Esophagus squamous epithelium (tissue), 5 donors: ENCODE measurements around the gene OR2AE1. TPM values are rescaled to one million over a fixed set of nuclear protein-coding genes. Genes with fewer than 3 reads are reported as not detected.

Source experiments
- DNase-seq: peaks from one replicate; lab custom pipeline; 2025; lab: John Stamatoyannopoulos, UW
- H3K27ac ChIP-seq, 4 donors: fragments of 200-600 bp; sonication (generic); one replicate each; pipeline ENCODE4 v1.5.1; 2016 to 2019; ENCODE audit warnings: mild to moderate bottlenecking in 1 of 4
- H3K27me3 ChIP-seq, 4 donors: fragments of 200-600 bp; sonication (generic); 1 replicate in 3 of 4; 2 replicates in 1 of 4; pipeline versions ENCODE4 v1.5.1 to v1.6.0; 2017 to 2021; ENCODE audit warnings: antibody characterized with exemption in 1 of 4
- H3K36me3 ChIP-seq, 3 donors: fragments of 200-600 bp; sonication (generic); one replicate each; pipeline ENCODE4 v1.5.1; 2016 to 2019
- H3K4me1 ChIP-seq, 3 donors: fragments of 200-600 bp; sonication (generic); one replicate each; pipeline ENCODE4 v1.5.1; 2017 to 2019
- H3K4me3 ChIP-seq, 4 donors: fragments of 200-600 bp; sonication (generic); 1 replicate in 3 of 4; 2 replicates in 1 of 4; pipeline ENCODE4 v1.5.1; 2016 to 2019; ENCODE audit warnings: mild to moderate bottlenecking in 2 of 4, moderate library complexity in 1 of 4
- H3K9me3 ChIP-seq, 3 donors: fragments of 200-600 bp; sonication (generic); one replicate each; pipeline ENCODE4 v1.5.1; 2016 to 2019
- CTCF ChIP-seq, 6 experiments: fragments of 450-650 bp in 4 of 6; fragments of 200-600 bp in 2 of 6; sonication (generic) in 2 of 6; IDR thresholded peaks; one replicate each; pipeline ENCODE4 v1.5.1; 2016 to 2019; ENCODE audit warnings: antibody characterized with exemption in 6 of 6, mild to moderate bottlenecking in 4 of 6, moderate library complexity in 4 of 6
- POLR2A ChIP-seq, 4 donors: fragments of 450-650 bp; IDR thresholded peaks; one replicate each; pipeline ENCODE4 v1.6.1; 2017; ENCODE audit warnings: antibody characterized with exemption in 4 of 4, mild to moderate bottlenecking in 4 of 4, moderate library complexity in 3 of 4
- WGBS, 2 donors: methylation state at CpG; one replicate each; pipeline ENCODE4 v1.1.5; 2018; 5-methylcytosine and 5-hydroxymethylcytosine counted together
- intact Hi-C: fragments of 100-400 bp; cut with DNase I; formaldehyde crosslinking; loops from one replicate; pipeline ENCODE4 v1.15.0; 2022
- small RNA-seq, 4 donors: library from RNA; depleted of rRNA; stranded (forward); fragments of <200 nt; gene quantifications; one replicate each; pipeline ENCODE3, GENCODE V24; 2016
- total RNA-seq, 4 donors: library from RNA; depleted of rRNA; stranded (reverse); fragments of >200 nt; gene quantifications; one replicate each; pipeline ENCODE4 v1.1.0, GENCODE V29; 2016
- donor health status: DM: yes; HTN: yes; CAD: no.

OR2AE1 gene
- total RNA-seq, 4 donors from 2014 or later = 0.30 to 0.57 TPM; not detected in 2

GRCh38 chr7:99828811-99829210, 48.0 kb downstream of the OR2AE1 start:
- peak overlapping the region in 1 of 4 donors; percentile 17 for H3K27ac ChIP-seq
- no peaks in the 10 kb centered on the region for H3K36me3 ChIP-seq
- H3K4me3 ChIP-seq = no peak overlapping the region
- no peaks in the 10 kb centered on the region for H3K9me3 ChIP-seq
- DNase-seq = no peak
- intact Hi-C loops = no loop called here
- peaks cover 0 to 7% (median 0%) of the 10 kb centered on the region in 3 donors for H3K4me1 ChIP-seq
- peaks cover 0 to 6% (median 0%) of the 10 kb centered on the region in 4 donors for H3K27me3 ChIP-seq
- TF ChIP-seq POLR2A (IDR thresholded peaks at IDR 0.05) (no peak), CTCF (IDR thresholded peaks at IDR 0.05) (no peak)

DNA sequence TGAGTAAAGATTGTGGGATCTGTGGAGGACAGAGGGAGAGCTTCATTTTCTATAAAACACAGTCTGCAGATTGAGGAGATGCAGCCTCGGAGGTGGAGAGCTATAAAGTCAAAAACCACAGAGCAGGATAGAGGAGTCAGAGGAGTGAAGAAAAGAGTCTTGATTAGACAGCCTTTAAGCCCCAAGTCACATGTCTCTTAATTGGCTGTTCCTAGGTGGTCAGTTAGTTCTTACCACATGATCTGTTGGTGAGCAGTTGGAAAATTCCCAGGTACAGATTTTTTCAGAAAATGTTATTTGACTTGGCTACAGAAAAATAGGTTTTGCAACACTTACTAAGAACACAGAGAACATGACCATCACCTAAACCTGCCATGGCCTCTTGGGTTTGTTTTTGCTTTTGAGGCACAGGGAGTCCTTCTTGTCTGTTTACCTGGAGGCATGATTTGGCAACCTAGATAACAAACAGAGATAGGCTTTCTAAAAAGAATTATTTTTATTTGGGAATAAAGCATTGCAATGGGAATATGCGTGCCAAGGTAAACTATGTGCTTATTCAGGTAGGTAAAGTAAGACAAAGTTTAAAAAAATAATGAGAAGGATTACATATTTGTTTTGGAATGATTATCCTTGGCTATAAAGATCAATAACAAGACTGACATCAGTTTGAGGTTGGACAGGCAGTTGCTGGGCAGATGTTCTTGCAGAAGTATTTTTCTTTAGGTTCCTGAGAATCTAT, 49.6 kb downstream of the OR2AE1 start:
- TF ChIP-seq POLR2A (IDR thresholded peaks at IDR 0.05) (no peak), CTCF (IDR thresholded peaks at IDR 0.05) (no peak)
- Histone ChIP-seq H3K27me3 (peaks cover 0 to 6% (median 0%) of the 10 kb centered on the region in 4 donors), H3K36me3 (no peaks in the 10 kb centered on the region), H3K9me3 (no peaks in the 10 kb centered on the region), H3K4me3 (no peak overlapping the region), H3K4me1 (peaks cover 0 to 7% (median 0%) of the 10 kb centered on the region in 3 donors), H3K27ac (no peak overlapping the region)
- DNase-seq = no peak
- intact Hi-C loops = no loop called here
- WGBS, 2 donors = 80 to 85% methylated on average over 2 of the region's 2 CpGs

Small RNAs within 50 kb of the gene (small RNA-seq; reads per million reads assigned to genes)
- 0 reads per million in 4 donors for gene AC011904.1
- gene CYP3A52P = 0 reads per million in 4 donors

Other genes starting within 250 kb of the OR2AE1 start
- gene CYP3A5, start 197.0 kb downstream of the OR2AE1 start, total RNA-seq = 10 to 100 TPM; 34.5 to 99.8 (median 79.1) TPM
- not detected for gene CYP3A7, start 141.8 kb downstream of the OR2AE1 start, total RNA-seq
- gene CYP3A4, start 92.8 kb downstream of the OR2AE1 start, total RNA-seq = not detected
- gene CYP3A43, start 49.0 kb downstream of the OR2AE1 start, total RNA-seq = not detected
- gene TRIM4, start 42.5 kb upstream of the OR2AE1 start, total RNA-seq = 10 to 100 TPM; 18.3 to 35.7 (median 22.7) TPM
- under 1 TPM in 1 of 4 donors, not detected in 3; 0.26 TPM for gene GJC3, start 52.6 kb upstream of the OR2AE1 start, total RNA-seq
- 10 to 100 TPM in 1 of 4 donors, 1 to 10 TPM in 1, under 1 TPM in 2; 0.19 to 99.9 (median 1.3) TPM for gene AZGP1, start 99.0 kb upstream of the OR2AE1 start, total RNA-seq
- gene ZKSCAN1, start 138.6 kb upstream of the OR2AE1 start, total RNA-seq = 10 to 100 TPM; 18.3 to 38.3 (median 21.9) TPM
- gene ZSCAN21, start 172.7 kb upstream of the OR2AE1 start, total RNA-seq = 10 to 100 TPM in 1 of 4 donors, 1 to 10 TPM in 3; 3.7 to 12.0 (median 8.0) TPM
- 10 to 100 TPM; 10.5 to 22.3 (median 12.2) TPM for gene ZNF3, start 204.7 kb upstream of the OR2AE1 start, total RNA-seq
- gene COPS6, start 211.9 kb upstream of the OR2AE1 start, total RNA-seq = 10 to 100 TPM; 50.6 to 68.0 (median 62.2) TPM
- gene MCM7, start 224.4 kb upstream of the OR2AE1 start, total RNA-seq = 10 to 100 TPM; 31.8 to 67.3 (median 63.1) TPM
- 10 to 100 TPM in 2 of 4 donors, 1 to 10 TPM in 2; 8.1 to 26.1 (median 9.9) TPM for gene AP4M1, start 224.6 kb upstream of the OR2AE1 start, total RNA-seq
- gene TAF6, start 242.3 kb upstream of the OR2AE1 start, total RNA-seq = 10 to 100 TPM; 24.4 to 40.6 (median 30.5) TPM
- 1 to 10 TPM in 3 of 4 donors, under 1 TPM in 1; 0.87 to 5.3 (median 3.1) TPM for gene CNPY4, start 242.6 kb upstream of the OR2AE1 start, total RNA-seq
- gene MBLAC1, start 249.9 kb upstream of the OR2AE1 start, total RNA-seq = 1 to 10 TPM; 2.1 to 6.7 (median 2.9) TPM